Measurements from ENCODE around the gene KANSL1L.

KANSL1L gene

GRCh38 chr2:209988010-209988409, 183.2 kb downstream of the KANSL1L start:
- no peak for DNase-seq

- no peak for DNase-seq
Measured at GRCh38 chr2:209986415-209986814, 184.8 kb downstream of the KANSL1L start.

- DNase-seq: no peak
Measured at GRCh38 chr2:209985874-209986273, 185.3 kb downstream of the KANSL1L start.

GRCh38 chr2:209984291-209984690, 186.9 kb downstream of the KANSL1L start:
- DNase-seq: no peak

GRCh38 chr2:209977386-209978239, 193.6 kb downstream of the KANSL1L start:
- DNase-seq: no peak

GRCh38 chr2:209976698-209977385, 194.4 kb downstream of the KANSL1L start:
- DNase-seq: no peak

GRCh38 chr2:209974576-209974975, 196.6 kb downstream of the KANSL1L start:
- no peak for DNase-seq

- DNase-seq: no peak
Measured at GRCh38 chr2:209973328-209973727, 197.9 kb downstream of the KANSL1L start.
